Liver (tissue), 9 donors: ENCODE results near the gene KSR2. TPM values are rescaled to one million over a fixed set of nuclear protein-coding genes. Genes with fewer than 3 reads are reported as not detected.

Source experiments
- DNase-seq: peaks from one replicate; pipeline ENCODE4 v3.0.0-alpha.2; 2017; ENCODE audit warnings: low spot score
- H3K27ac ChIP-seq, 2 donors: one replicate each; pipeline ENCODE4 v1.7.0; 2013; ENCODE audit warnings: inconsistent platforms in 2 of 2, low read length in 2 of 2, control low read depth in 1 of 2, low read depth in 1 of 2, mild to moderate bottlenecking in 1 of 2
- H3K27me3 ChIP-seq, 4 donors: one replicate each; pipeline versions ENCODE4 v1.6.1 to v1.7.0; 2013; ENCODE audit warnings: low read length in 3 of 4, inconsistent platforms in 1 of 4, mild to moderate bottlenecking in 1 of 4, moderate library complexity in 1 of 4; ENCODE audit not compliant: control insufficient read depth in 4 of 4, insufficient read depth in 4 of 4
- H3K36me3 ChIP-seq, 4 donors: one replicate each; pipeline versions ENCODE4 v1.6.1 to v1.7.0; 2013; ENCODE audit warnings: low read length in 3 of 4, mild to moderate bottlenecking in 3 of 4, low read depth in 1 of 4, moderate library complexity in 1 of 4; ENCODE audit not compliant: control insufficient read depth in 4 of 4, insufficient read depth in 3 of 4
- H3K4me1 ChIP-seq, 4 donors: one replicate each; pipeline versions ENCODE4 v1.6.1 to v1.7.0; 2013; ENCODE audit warnings: low read length in 3 of 4, mild to moderate bottlenecking in 3 of 4, moderate library complexity in 1 of 4; ENCODE audit not compliant: control insufficient read depth in 4 of 4, insufficient read depth in 4 of 4
- H3K4me3 ChIP-seq, 3 donors: one replicate each; pipeline versions ENCODE4 v1.6.1 to v1.7.0; 2013; ENCODE audit warnings: low read length in 3 of 3, control low read depth in 1 of 3, low read depth in 1 of 3, mild to moderate bottlenecking in 1 of 3
- H3K9ac ChIP-seq, 2 donors: one replicate each; pipeline ENCODE4 v1.7.0; 2013; ENCODE audit warnings: low read length in 2 of 2, mild to moderate bottlenecking in 2 of 2, moderate library complexity in 2 of 2, control low read depth in 1 of 2, low read depth in 1 of 2
- H3K9me3 ChIP-seq, 4 donors: one replicate each; pipeline versions ENCODE4 v1.6.1 to v1.7.0; 2013; ENCODE audit warnings: low read length in 3 of 4; ENCODE audit not compliant: control insufficient read depth in 4 of 4
- EGR1 ChIP-seq, 2 donors: IDR thresholded peaks; 2 replicates each; pipeline ENCODE4 v1.6.1; 2016 to 2018; ENCODE audit warnings: antibody characterized with exemption in 2 of 2, low read depth in 2 of 2
- FOXA2 ChIP-seq: IDR thresholded peaks from 2 replicates; pipeline ENCODE4 v1.6.1; 2016; ENCODE audit warnings: antibody characterized with exemption
- HNF4A ChIP-seq, 2 donors: conservative IDR thresholded peaks; 2 replicates each; pipeline ENCODE4 v1.6.1; 2016; ENCODE audit warnings: antibody characterized with exemption in 2 of 2, mild to moderate bottlenecking in 2 of 2
- HNF4G ChIP-seq: IDR thresholded peaks from 2 replicates; pipeline ENCODE4 v1.6.1; 2016; ENCODE audit warnings: antibody characterized with exemption
- JUND ChIP-seq, 2 donors: IDR thresholded peaks; 2 replicates each; pipeline ENCODE4 v1.6.1; 2016; ENCODE audit warnings: antibody characterized with exemption in 2 of 2
- RAD21 ChIP-seq, 2 donors: IDR thresholded peaks; 2 replicates each; pipeline ENCODE4 v1.6.1; 2016; ENCODE audit warnings: antibody characterized with exemption in 2 of 2, mild to moderate bottlenecking in 2 of 2
- RXRA ChIP-seq, 2 donors: IDR thresholded peaks; 2 replicates each; pipeline ENCODE4 v1.6.1; 2017 to 2018; ENCODE audit warnings: antibody characterized with exemption in 2 of 2, mild to moderate bottlenecking in 1 of 2
- SP1 ChIP-seq: IDR thresholded peaks from 2 replicates; pipeline ENCODE4 v1.6.1; 2018; ENCODE audit warnings: antibody characterized with exemption, mild to moderate bottlenecking
- TAF1 ChIP-seq: conservative IDR thresholded peaks from 2 replicates; pipeline ENCODE4 v1.6.1; 2016; ENCODE audit warnings: antibody characterized with exemption, mild to moderate bottlenecking
- YY1 ChIP-seq: IDR thresholded peaks from 2 replicates; pipeline ENCODE4 v1.6.1; 2016; ENCODE audit warnings: antibody characterized with exemption, mild to moderate bottlenecking
- WGBS: extraction: QIAGEN DNeasy Blood & Tissue Kit; methylation state at CpG from one replicate; pipeline ENCODE4 v1.1.7; 2013; 5-methylcytosine and 5-hydroxymethylcytosine counted together
- polyA plus RNA-seq, 2 donors: library from polyadenylated mRNA; stranded (reverse) in 1 of 2; unstranded in 1 of 2; fragments of 200-250 nt in 1 of 2; fragments of >200 nt in 1 of 2; fragmentation: Nextera tagmentation in 1 of 2; extraction: Ambion mirVana in 1 of 2; gene quantifications; one replicate each; pipeline versions ENCODE4 v1.2.1 to v1.2.3, GENCODE V29; 2013 to 2015
- total RNA-seq, 2 donors: library from RNA; depleted of rRNA; stranded (reverse); fragments of >200 nt; gene quantifications; one replicate each; pipeline ENCODE4 v1.2.3, GENCODE V29; 2014
- TF ChIP-seq, protein P1 (sequence below): IDR thresholded peaks from 2 replicates; pipeline ENCODE4 v1.6.1; 2016; ENCODE audit warnings: antibody characterized with exemption, mild to moderate bottlenecking
- TF ChIP-seq, protein P2 (sequence below): IDR thresholded peaks from 2 replicates; pipeline ENCODE4 v1.6.1; 2016; ENCODE audit warnings: antibody characterized with exemption
- TF ChIP-seq, protein P3 (sequence below): IDR thresholded peaks from 2 replicates; pipeline ENCODE4 v1.6.1; 2016; ENCODE audit warnings: antibody characterized with exemption
- TF ChIP-seq, protein P4 (sequence below): IDR thresholded peaks from 2 replicates; pipeline ENCODE4 v1.6.1; 2016; ENCODE audit warnings: antibody characterized with exemption
- donor health status: healthy.
- donor health status: healthy.
- donor health status: healthy.
- donor health status: healthy.
- donor health status: healthy.

KSR2 gene
- total and polyA plus RNA-seq, 4 donors, result under 0.01 to 0.02 (median under 0.01) TPM; not detected in 1

DNA sequence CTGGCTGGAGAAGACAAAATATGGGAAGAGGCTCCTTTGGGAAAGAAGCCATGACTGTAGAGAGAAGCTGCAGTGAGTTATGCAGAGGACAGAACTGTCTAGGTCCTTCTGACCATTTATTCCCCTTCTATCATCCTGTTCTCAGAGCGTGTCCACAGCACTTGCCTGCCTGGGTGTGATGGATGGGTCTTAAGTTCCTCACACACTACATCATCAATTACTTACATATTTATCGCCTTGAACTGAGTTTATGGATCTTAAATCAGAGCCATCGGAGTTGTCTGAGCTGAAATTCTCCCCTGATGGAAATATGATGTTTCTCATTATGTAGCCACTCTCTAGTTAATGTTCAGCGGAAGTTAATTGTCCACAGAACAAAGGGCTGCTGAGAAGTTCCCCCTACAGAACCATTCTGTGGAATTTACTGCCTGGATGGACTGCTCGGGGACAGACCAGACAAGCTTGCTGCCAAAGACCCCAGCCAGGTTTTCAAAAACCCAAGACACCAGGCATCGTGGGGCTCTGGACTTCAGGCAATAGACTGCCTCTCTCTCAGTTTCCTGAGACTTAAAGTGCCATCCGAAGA, 374.9 kb downstream of the KSR2 start (continued):
- TF ChIP-seq, protein P1, sequence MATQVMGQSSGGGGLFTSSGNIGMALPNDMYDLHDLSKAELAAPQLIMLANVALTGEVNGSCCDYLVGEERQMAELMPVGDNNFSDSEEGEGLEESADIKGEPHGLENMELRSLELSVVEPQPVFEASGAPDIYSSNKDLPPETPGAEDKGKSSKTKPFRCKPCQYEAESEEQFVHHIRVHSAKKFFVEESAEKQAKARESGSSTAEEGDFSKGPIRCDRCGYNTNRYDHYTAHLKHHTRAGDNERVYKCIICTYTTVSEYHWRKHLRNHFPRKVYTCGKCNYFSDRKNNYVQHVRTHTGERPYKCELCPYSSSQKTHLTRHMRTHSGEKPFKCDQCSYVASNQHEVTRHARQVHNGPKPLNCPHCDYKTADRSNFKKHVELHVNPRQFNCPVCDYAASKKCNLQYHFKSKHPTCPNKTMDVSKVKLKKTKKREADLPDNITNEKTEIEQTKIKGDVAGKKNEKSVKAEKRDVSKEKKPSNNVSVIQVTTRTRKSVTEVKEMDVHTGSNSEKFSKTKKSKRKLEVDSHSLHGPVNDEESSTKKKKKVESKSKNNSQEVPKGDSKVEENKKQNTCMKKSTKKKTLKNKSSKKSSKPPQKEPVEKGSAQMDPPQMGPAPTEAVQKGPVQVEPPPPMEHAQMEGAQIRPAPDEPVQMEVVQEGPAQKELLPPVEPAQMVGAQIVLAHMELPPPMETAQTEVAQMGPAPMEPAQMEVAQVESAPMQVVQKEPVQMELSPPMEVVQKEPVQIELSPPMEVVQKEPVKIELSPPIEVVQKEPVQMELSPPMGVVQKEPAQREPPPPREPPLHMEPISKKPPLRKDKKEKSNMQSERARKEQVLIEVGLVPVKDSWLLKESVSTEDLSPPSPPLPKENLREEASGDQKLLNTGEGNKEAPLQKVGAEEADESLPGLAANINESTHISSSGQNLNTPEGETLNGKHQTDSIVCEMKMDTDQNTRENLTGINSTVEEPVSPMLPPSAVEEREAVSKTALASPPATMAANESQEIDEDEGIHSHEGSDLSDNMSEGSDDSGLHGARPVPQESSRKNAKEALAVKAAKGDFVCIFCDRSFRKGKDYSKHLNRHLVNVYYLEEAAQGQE, result no peak
- TF ChIP-seq HNF4A (conservative IDR thresholded peaks at IDR 0.05) (no peak), HNF4G (no peak), JUND (IDR thresholded peaks at IDR 0.05) (no peak)

DNA sequence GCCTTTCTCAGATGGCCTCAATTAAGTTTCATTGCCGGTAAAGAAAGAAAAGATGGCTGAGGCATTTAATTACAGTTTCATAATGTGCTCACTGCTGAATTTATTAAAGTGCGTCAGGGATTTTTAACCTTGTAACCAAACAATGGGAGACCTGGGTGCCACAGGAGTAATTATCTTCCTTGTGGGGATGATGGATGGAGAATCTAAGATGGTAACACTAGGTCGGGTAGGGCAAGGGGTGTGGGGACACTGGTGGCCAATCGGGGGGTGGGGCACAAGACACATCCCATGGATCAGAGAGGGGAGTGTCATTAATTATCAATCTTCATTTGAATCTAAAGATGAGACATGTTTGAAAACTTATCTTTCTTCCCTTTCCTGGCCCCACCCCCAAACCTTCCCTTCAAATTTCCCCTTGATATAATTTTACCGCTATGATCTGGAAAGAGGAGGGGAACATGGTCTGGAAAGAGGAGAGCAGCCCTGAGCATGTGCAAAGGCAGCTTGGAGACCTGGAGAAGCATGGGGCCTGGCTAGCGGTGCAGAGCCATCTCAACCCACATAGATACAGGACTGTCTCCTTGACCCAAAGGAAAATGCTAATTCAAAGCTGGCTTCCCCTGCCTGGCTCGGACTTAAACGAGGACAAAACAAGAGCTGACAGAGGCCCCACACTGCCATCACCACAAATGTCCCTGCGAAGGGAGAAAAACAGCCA, 376.0 kb downstream of the KSR2 start:
- Histone ChIP-seq H3K9me3 (no peaks in the 10 kb centered on the region), H3K27ac (no peak overlapping the region)
- 62% methylated on average over 9 of the region's 9 CpGs for WGBS

More for the DNA sequence above, 376.0 kb downstream of the KSR2 start:
- no peaks in the 10 kb centered on the region for H3K36me3 ChIP-seq
- DNase-seq, result no peak
- peaks cover 0 to 5% (median 0%) of the 10 kb centered on the region in 4 donors for H3K27me3 ChIP-seq
- no peak overlapping the region for H3K4me3 ChIP-seq
- no peaks in the 10 kb centered on the region for H3K4me1 ChIP-seq
- TF ChIP-seq FOXA2 (no peak), TAF1 (no peak), RAD21 (IDR thresholded peaks at IDR 0.05) (no peak), YY1 (no peak), SP1 (no peak), RXRA (IDR thresholded peaks at IDR 0.05) (no peak), JUND (IDR thresholded peaks at IDR 0.05) (no peak), EGR1 (IDR thresholded peaks at IDR 0.05; ENCODE audit: low read depth in 2 of 2) (no peak)
- TF ChIP-seq, protein P2, sequence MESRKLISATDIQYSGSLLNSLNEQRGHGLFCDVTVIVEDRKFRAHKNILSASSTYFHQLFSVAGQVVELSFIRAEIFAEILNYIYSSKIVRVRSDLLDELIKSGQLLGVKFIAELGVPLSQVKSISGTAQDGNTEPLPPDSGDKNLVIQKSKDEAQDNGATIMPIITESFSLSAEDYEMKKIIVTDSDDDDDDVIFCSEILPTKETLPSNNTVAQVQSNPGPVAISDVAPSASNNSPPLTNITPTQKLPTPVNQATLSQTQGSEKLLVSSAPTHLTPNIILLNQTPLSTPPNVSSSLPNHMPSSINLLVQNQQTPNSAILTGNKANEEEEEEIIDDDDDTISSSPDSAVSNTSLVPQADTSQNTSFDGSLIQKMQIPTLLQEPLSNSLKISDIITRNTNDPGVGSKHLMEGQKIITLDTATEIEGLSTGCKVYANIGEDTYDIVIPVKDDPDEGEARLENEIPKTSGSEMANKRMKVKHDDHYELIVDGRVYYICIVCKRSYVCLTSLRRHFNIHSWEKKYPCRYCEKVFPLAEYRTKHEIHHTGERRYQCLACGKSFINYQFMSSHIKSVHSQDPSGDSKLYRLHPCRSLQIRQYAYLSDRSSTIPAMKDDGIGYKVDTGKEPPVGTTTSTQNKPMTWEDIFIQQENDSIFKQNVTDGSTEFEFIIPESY, result no peak
- TF ChIP-seq, protein P1, result no peak
- TF ChIP-seq, protein P3, sequence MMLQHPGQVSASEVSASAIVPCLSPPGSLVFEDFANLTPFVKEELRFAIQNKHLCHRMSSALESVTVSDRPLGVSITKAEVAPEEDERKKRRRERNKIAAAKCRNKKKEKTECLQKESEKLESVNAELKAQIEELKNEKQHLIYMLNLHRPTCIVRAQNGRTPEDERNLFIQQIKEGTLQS, result no peak
- TF ChIP-seq, protein P4, sequence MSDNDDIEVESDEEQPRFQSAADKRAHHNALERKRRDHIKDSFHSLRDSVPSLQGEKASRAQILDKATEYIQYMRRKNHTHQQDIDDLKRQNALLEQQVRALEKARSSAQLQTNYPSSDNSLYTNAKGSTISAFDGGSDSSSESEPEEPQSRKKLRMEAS, result no peak
- no peak overlapping the region for H3K9ac ChIP-seq
